Measurements from ENCODE around the gene USP40. TPM values are rescaled to one million over a fixed set of nuclear protein-coding genes. Genes with fewer than 3 reads are reported as not detected.

Gene USP40
- total and polyA plus RNA-seq, 4 donors = 16.7 to 80.4 (median 35.7) TPM

DNA sequence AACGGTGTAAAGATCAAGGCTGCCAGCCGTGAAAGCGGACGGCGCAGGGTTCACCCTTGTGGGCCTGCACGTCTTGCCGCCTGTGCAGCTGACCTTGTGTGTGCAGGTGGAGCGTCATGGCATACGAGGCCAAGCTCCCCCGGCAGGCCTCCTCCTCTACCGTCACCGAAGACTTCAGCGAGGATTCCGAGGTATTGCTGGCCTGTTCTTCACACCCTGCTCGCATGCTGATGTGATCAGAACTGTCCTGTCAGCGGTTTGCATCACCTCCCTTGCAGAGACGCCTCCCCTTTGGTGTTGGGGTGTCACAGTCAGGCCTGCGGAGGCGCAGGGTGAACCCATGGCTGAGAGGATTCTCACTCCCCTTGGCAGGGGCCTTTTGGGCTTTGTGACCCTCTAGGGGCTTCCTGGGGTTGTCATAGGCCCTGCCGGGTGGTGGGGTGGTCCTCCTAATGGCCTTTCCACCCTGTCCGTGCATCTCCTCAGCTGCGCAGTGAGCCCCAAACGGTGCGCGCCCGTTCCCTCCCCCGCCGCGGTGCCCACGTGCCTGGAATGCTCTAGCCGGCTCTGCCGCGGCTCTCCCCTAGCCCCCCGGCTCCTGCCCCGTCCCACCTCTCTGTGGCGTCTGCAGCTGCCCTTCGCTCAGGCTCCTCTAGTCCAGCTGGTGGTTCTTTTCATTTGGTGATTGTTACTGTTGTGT, 119.8 kb downstream of the USP40 start:
- TF ChIP-seq, protein P1, sequence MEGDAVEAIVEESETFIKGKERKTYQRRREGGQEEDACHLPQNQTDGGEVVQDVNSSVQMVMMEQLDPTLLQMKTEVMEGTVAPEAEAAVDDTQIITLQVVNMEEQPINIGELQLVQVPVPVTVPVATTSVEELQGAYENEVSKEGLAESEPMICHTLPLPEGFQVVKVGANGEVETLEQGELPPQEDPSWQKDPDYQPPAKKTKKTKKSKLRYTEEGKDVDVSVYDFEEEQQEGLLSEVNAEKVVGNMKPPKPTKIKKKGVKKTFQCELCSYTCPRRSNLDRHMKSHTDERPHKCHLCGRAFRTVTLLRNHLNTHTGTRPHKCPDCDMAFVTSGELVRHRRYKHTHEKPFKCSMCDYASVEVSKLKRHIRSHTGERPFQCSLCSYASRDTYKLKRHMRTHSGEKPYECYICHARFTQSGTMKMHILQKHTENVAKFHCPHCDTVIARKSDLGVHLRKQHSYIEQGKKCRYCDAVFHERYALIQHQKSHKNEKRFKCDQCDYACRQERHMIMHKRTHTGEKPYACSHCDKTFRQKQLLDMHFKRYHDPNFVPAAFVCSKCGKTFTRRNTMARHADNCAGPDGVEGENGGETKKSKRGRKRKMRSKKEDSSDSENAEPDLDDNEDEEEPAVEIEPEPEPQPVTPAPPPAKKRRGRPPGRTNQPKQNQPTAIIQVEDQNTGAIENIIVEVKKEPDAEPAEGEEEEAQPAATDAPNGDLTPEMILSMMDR (IDR thresholded peaks at IDR 0.05; ENCODE audit: control extremely low read depth, extremely low read depth) = no peak
- 96 to 97% methylated on average over 37 of the region's 37 CpGs for WGBS, 2 donors
- peaks cover 15 to 63% (median 27%) of the 10 kb centered on the region in 4 donors for H3K36me3 ChIP-seq (ENCODE audit: control insufficient read depth in 4 of 4, insufficient read depth in 4 of 4, low read length in 4 of 4)
- no peaks in the 10 kb centered on the region for H3K9me3 ChIP-seq (ENCODE audit: control insufficient read depth in 4 of 4, insufficient read depth in 3 of 4, low read length in 3 of 4)
- no peak for ATAC-seq (ENCODE audit: insufficient read depth, low FRiP score)
- no peak for DNase-seq
- H3K4me3 ChIP-seq = no peak overlapping the region
- peaks cover 0 to 5% (median 0%) of the 10 kb centered on the region in 5 donors for H3K4me1 ChIP-seq (ENCODE audit: control insufficient read depth in 5 of 5, insufficient read depth in 5 of 5, low read length in 5 of 5)
- no peak overlapping the region for H3K9ac ChIP-seq (ENCODE audit: insufficient read depth in 1 of 2, low read length in 2 of 2)
- no peak overlapping the region for H3K27ac ChIP-seq (ENCODE audit: low read depth in 1 of 2, low read length in 1 of 2)
- no peaks in the 10 kb centered on the region for H3K27me3 ChIP-seq (ENCODE audit: control insufficient read depth in 3 of 3, insufficient read depth in 3 of 3, low read length in 2 of 3)

- TF ChIP-seq, protein P1 (IDR thresholded peaks at IDR 0.05; ENCODE audit: control extremely low read depth, extremely low read depth) = no peak
- 95 to 97% methylated on average over 1 of the region's 1 CpG for WGBS, 2 donors
- H3K27me3 ChIP-seq (ENCODE audit: control insufficient read depth in 3 of 3, insufficient read depth in 3 of 3, low read length in 2 of 3) = no peaks in the 10 kb centered on the region
- H3K4me1 ChIP-seq (ENCODE audit: control insufficient read depth in 5 of 5, insufficient read depth in 5 of 5, low read length in 5 of 5) = peaks cover 0 to 5% (median 0%) of the 10 kb centered on the region in 5 donors
- no peaks in the 10 kb centered on the region for H3K9me3 ChIP-seq (ENCODE audit: control insufficient read depth in 4 of 4, insufficient read depth in 3 of 4, low read length in 3 of 4)
- no peak overlapping the region for H3K9ac ChIP-seq (ENCODE audit: insufficient read depth in 1 of 2, low read length in 2 of 2)
- no peak overlapping the region for H3K27ac ChIP-seq (ENCODE audit: low read depth in 1 of 2, low read length in 1 of 2)
- no peak for ATAC-seq (ENCODE audit: insufficient read depth, low FRiP score)
- no peak for DNase-seq
- no peak overlapping the region for H3K4me3 ChIP-seq
- H3K36me3 ChIP-seq (ENCODE audit: control insufficient read depth in 4 of 4, insufficient read depth in 4 of 4, low read length in 4 of 4) = peaks cover 9 to 64% (median 24%) of the 10 kb centered on the region in 4 donors
Observed at GRCh38 chr2:233446121-233446520, 120.5 kb downstream of the USP40 start.

- H3K4me1 ChIP-seq (ENCODE audit: control insufficient read depth in 5 of 5, insufficient read depth in 5 of 5, low read length in 5 of 5) = peaks cover 0 to 5% (median 0%) of the 10 kb centered on the region in 5 donors
- no peaks in the 10 kb centered on the region for H3K27me3 ChIP-seq (ENCODE audit: control insufficient read depth in 3 of 3, insufficient read depth in 3 of 3, low read length in 2 of 3)
- ATAC-seq (ENCODE audit: insufficient read depth, low FRiP score) = no peak
- H3K9ac ChIP-seq (ENCODE audit: insufficient read depth in 1 of 2, low read length in 2 of 2) = no peak overlapping the region
- no peaks in the 10 kb centered on the region for H3K9me3 ChIP-seq (ENCODE audit: control insufficient read depth in 4 of 4, insufficient read depth in 3 of 4, low read length in 3 of 4)
- no peak overlapping the region for H3K27ac ChIP-seq (ENCODE audit: low read depth in 1 of 2, low read length in 1 of 2)
- TF ChIP-seq, protein P1 (IDR thresholded peaks at IDR 0.05; ENCODE audit: control extremely low read depth, extremely low read depth) = no peak
- H3K36me3 ChIP-seq (ENCODE audit: control insufficient read depth in 4 of 4, insufficient read depth in 4 of 4, low read length in 4 of 4) = peaks cover 3 to 60% (median 24%) of the 10 kb centered on the region in 4 donors
- H3K4me3 ChIP-seq = no peak overlapping the region
- WGBS, 2 donors = 94 to 98% methylated on average over 18 of the region's 18 CpGs
- DNase-seq = no peak
Observed at GRCh38 chr2:233445152-233445830, 121.3 kb downstream of the USP40 start.

Measured in lung (tissue), 12 donors.